Measurements from ENCODE around the gene KHDRBS2.

GRCh38 chr6:61977099-61977498 lies 308.9 kb downstream of the KHDRBS2 start:
- TF ChIP-seq, protein P1, sequence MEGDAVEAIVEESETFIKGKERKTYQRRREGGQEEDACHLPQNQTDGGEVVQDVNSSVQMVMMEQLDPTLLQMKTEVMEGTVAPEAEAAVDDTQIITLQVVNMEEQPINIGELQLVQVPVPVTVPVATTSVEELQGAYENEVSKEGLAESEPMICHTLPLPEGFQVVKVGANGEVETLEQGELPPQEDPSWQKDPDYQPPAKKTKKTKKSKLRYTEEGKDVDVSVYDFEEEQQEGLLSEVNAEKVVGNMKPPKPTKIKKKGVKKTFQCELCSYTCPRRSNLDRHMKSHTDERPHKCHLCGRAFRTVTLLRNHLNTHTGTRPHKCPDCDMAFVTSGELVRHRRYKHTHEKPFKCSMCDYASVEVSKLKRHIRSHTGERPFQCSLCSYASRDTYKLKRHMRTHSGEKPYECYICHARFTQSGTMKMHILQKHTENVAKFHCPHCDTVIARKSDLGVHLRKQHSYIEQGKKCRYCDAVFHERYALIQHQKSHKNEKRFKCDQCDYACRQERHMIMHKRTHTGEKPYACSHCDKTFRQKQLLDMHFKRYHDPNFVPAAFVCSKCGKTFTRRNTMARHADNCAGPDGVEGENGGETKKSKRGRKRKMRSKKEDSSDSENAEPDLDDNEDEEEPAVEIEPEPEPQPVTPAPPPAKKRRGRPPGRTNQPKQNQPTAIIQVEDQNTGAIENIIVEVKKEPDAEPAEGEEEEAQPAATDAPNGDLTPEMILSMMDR (IDR thresholded peaks at IDR 0.05), result no peak
- no peak for TF ChIP-seq POLR2A (IDR thresholded peaks at IDR 0.05)
